ENCODE results near the gene TMEM255B. TPM values are rescaled to one million over a fixed set of nuclear protein-coding genes. Genes with fewer than 3 reads are reported as not detected.

The TMEM255B gene
- total RNA-seq, 1 donor from 2014 or later, result 321 TPM

DNA sequence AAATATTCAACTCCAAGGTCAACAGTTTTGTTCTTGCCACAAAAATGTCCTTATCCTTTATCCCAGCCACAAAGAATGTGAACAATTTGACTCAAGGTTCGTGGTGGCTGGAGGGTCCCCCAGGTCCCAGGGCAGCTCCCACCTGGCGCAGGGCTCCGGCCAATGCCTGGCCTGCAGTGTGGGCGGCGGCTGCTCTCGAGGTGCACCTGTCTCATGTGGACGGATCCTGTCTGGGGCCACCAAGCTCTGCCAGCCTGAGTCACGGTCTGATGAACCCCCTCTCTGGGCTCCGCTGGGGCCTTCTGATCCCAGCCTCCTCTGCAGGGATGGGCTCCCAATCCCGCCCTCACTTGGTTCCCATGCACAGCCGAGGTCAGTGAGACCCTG, 55.4 kb downstream of the TMEM255B start:
- TF ChIP-seq, protein P1, sequence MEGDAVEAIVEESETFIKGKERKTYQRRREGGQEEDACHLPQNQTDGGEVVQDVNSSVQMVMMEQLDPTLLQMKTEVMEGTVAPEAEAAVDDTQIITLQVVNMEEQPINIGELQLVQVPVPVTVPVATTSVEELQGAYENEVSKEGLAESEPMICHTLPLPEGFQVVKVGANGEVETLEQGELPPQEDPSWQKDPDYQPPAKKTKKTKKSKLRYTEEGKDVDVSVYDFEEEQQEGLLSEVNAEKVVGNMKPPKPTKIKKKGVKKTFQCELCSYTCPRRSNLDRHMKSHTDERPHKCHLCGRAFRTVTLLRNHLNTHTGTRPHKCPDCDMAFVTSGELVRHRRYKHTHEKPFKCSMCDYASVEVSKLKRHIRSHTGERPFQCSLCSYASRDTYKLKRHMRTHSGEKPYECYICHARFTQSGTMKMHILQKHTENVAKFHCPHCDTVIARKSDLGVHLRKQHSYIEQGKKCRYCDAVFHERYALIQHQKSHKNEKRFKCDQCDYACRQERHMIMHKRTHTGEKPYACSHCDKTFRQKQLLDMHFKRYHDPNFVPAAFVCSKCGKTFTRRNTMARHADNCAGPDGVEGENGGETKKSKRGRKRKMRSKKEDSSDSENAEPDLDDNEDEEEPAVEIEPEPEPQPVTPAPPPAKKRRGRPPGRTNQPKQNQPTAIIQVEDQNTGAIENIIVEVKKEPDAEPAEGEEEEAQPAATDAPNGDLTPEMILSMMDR (IDR thresholded peaks at IDR 0.05; ENCODE audit: unreplicated experiment), result no peak
- H3K4me3 Mint-ChIP-seq (ENCODE audit: unreplicated experiment), result peak overlapping the region; percentile 69
- peaks cover 41% of the 10 kb centered on the region for H3K27me3 Mint-ChIP-seq (ENCODE audit: unreplicated experiment)
- H3K9me3 Mint-ChIP-seq (ENCODE audit: unreplicated experiment), result no peaks in the 10 kb centered on the region
- peaks cover 22% of the 10 kb centered on the region for H3K36me3 Mint-ChIP-seq (ENCODE audit: low read depth, unreplicated experiment)
- no peak for DNase-seq (ENCODE audit: low spot score)
- peak overlapping the region; percentile 55 for H3K27ac Mint-ChIP-seq (ENCODE audit: unreplicated experiment)
- peaks cover 26% of the 10 kb centered on the region for H3K4me1 Mint-ChIP-seq (ENCODE audit: unreplicated experiment)

DNA sequence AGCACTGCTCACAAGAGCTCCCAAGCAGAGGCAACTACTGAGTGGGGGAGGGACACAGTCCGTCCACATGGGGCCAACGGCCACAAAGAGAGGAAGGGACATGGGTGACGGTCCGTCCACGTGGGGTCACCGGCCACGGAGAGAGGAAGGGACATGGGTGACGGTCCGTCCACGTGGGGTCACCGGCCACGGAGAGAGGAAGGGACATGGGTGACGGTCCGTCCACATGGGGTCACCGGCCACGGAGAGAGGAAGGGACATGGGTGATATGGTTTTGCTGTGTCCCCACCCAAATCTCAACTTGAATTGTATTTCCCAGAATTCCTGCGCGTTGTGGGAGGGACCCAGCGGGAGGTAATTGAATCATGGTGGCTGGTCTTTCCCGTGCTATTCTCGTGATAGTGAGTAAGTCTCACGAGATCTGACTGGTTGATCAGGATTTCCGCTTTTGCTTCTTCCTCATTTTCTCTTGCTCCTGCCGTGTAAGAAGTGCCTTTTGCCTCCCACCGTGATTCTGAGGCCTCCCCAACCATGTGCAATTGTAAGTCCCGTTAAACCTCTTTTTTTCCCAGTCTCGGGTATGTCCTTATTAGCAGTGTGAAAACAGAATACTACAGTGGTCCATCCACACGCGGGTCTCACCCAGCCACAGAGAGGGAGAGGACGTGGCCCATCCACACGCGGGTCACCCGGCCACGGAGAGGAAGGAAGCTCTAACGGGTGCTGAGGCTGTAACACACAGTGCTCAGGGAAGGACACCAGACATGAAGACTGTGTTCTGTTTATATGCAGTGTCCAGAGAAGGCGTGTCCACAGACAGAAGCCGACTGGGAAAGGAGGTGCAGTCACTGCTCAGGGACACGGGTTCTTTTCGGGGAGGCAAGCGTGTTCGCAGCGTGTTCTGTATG, 56.4 kb downstream of the TMEM255B start:
- peak overlapping the region; percentile 94 for H3K27ac Mint-ChIP-seq (ENCODE audit: unreplicated experiment)
- no peak for DNase-seq (ENCODE audit: low spot score)
- peaks cover 43% of the 10 kb centered on the region for H3K27me3 Mint-ChIP-seq (ENCODE audit: unreplicated experiment)
- H3K9me3 Mint-ChIP-seq (ENCODE audit: unreplicated experiment), result no peaks in the 10 kb centered on the region
- peaks cover 26% of the 10 kb centered on the region for H3K4me1 Mint-ChIP-seq (ENCODE audit: unreplicated experiment)
- TF ChIP-seq, protein P1 (IDR thresholded peaks at IDR 0.05; ENCODE audit: unreplicated experiment), result no peak
- peak overlapping the region; percentile 83 for H3K4me3 Mint-ChIP-seq (ENCODE audit: unreplicated experiment)
- peaks cover 19% of the 10 kb centered on the region for H3K36me3 Mint-ChIP-seq (ENCODE audit: low read depth, unreplicated experiment)

DNA sequence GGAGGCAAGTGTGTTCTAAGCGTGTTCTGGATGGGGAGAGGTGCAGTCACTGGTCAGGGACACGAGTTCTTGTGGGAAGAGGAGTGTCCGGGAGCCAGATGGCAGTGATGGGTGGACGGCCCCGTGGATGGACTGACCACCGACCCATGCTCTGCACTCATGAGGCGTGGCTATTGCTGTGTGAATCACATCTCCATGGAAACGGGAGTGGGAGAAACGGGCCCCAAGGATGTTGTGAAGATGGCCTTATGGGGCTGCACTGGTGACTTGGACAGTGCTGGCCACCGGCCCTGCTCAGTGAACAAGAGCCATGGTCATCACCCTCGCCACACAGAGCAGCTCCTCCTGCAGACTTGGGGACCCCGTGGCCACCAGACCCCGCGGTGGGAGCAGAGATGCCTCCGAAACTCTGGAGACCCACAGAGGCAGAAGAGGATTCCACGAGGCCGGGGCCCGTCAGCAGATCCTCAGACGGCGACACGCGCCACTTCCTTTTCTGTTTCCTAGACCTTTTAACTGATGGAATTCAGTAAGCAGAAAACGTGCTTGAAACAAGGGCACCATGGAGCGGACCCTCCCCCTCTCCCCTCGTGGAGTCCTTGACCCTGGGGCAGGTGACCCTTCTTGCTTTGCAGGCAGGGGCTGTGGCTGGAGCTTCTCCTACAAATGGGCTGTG, 57.4 kb downstream of the TMEM255B start:
- H3K9me3 Mint-ChIP-seq (ENCODE audit: unreplicated experiment), result no peaks in the 10 kb centered on the region
- peak overlapping the region; percentile 94 for H3K27ac Mint-ChIP-seq (ENCODE audit: unreplicated experiment)
- peak overlapping the region; percentile 83 for H3K4me3 Mint-ChIP-seq (ENCODE audit: unreplicated experiment)
- DNase-seq (ENCODE audit: low spot score), result no peak
- H3K4me1 Mint-ChIP-seq (ENCODE audit: unreplicated experiment), result peaks cover 30% of the 10 kb centered on the region
- H3K36me3 Mint-ChIP-seq (ENCODE audit: low read depth, unreplicated experiment), result peaks cover 17% of the 10 kb centered on the region
- TF ChIP-seq, protein P1 (IDR thresholded peaks at IDR 0.05; ENCODE audit: unreplicated experiment), result no peak
- H3K27me3 Mint-ChIP-seq (ENCODE audit: unreplicated experiment), result peaks cover 47% of the 10 kb centered on the region

DNA sequence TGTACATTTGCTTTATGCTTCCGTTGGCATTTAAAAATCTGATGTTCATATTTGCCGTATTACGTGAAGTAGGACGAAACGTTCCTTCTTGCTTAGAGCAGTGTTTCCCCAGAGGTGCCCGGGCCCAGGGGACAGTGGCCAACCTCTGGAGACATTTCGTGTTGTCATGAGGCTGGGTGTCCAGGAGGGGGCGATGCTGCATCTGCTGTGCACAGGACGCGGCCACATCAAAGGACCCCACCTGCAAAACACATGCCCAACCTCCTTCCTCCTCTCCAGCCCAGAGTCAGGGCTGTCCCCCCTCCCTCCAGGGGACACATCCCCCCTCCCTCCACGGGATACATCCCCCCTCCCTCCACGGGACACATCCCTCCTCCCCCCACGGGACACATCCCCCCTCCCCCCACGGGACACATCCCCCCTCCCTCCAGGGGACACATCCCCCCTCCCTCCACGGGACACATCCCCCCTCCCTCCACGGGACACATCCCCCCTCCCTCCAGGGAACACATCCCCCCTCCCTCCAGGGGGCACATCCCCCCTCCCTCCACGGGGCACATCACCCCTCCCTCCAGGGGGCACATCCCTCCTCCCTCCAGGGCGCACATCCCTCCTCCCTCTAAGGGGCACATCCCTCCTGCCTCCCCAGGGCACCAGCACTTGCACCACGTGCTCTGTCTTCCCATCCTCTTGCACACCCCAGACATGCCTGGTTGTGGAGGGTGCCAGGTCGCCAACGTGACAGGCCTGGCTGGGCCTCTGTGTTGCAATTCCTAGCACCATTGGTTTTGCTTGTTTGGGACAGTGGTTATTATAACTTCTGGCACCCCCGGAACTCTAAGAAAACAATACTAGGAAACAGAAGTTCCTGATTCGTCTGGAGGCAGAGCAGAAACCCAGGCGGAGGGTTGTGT, 58.2 kb downstream of the TMEM255B start:
- H3K27me3 Mint-ChIP-seq (ENCODE audit: unreplicated experiment), result peaks cover 51% of the 10 kb centered on the region
- peak; percentile 88 for DNase-seq (ENCODE audit: low spot score)
- TF ChIP-seq, protein P1 (IDR thresholded peaks at IDR 0.05; ENCODE audit: unreplicated experiment), result peak; percentile 75
- H3K4me1 Mint-ChIP-seq (ENCODE audit: unreplicated experiment), result peaks cover 30% of the 10 kb centered on the region
- H3K27ac Mint-ChIP-seq (ENCODE audit: unreplicated experiment), result peak overlapping the region; percentile 95
- no peaks in the 10 kb centered on the region for H3K9me3 Mint-ChIP-seq (ENCODE audit: unreplicated experiment)
- H3K36me3 Mint-ChIP-seq (ENCODE audit: low read depth, unreplicated experiment), result peaks cover 11% of the 10 kb centered on the region
- peak overlapping the region; percentile 73 for H3K4me3 Mint-ChIP-seq (ENCODE audit: unreplicated experiment)
